GM21360 (cell line): ENCODE data around the gene SULT1A1.
"Not testable (repeated sequence)": the region's sequence is repeated elsewhere in the genome, so short reads cannot be mapped to it uniquely, and the experiment has no call there.

Experiments
- ATAC-seq: cut with Tn5 transposase; IDR thresholded peaks from one replicate; pipeline ENCODE4 v1.9.1; 2021; ENCODE audit warnings: mild to moderate bottlenecking, moderate library complexity; ENCODE audit not compliant: unreplicated experiment

Gene SULT1A1

DNA sequence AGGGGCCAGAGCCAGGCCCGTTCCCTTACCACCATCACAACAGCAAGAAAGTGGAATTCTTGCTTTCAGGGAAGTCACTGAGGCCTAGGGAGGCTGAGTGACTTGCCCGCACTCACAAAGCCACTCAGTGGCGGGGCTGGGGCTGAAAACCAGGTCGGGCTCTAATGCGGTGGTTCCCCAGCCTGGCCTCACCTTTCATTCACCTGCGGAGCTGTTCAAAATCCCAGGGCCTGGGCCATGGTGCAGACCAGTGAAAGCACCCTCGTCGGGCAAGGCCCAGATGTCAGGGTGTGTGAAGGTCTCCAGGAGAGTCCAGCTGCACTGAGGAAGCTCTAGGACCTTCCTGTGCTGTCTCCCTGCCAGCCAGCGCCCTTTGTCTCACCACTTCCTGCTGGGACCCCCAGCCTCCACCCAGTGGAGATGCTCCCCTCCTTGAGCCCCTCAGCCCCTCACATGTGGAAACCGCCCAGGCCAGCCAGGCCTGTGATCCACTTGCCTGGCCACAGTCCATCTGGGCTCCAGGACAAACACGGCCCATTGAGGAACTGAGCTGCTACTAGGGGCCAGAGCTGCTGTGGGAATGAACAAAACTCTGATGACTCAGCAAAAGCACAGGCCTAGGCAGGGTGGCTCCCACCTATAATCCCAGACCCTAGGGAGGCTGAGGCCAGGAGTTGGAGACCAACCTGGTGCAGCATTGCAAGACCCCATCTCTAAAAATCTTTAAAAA is 812 bp downstream of the SULT1A1 start:
- not testable (repeated sequence) for ATAC-seq

DNA sequence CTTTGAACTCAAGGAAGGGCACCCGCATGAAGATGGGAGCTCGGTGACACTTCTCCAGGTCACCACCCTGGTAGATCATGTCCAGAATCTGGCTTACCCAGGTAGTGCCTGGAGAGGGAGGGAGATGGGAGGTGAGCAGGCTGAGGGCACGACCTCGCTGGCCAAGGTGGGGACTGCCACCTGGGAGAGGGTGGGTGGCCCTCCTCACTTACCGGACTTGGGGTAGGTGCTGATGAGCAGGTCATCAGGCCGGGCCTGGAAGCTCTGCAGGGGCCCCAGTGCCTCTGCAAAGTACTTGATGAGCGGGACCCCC is 1.4 kb downstream of the SULT1A1 start:
- not testable (repeated sequence) for ATAC-seq

DNA sequence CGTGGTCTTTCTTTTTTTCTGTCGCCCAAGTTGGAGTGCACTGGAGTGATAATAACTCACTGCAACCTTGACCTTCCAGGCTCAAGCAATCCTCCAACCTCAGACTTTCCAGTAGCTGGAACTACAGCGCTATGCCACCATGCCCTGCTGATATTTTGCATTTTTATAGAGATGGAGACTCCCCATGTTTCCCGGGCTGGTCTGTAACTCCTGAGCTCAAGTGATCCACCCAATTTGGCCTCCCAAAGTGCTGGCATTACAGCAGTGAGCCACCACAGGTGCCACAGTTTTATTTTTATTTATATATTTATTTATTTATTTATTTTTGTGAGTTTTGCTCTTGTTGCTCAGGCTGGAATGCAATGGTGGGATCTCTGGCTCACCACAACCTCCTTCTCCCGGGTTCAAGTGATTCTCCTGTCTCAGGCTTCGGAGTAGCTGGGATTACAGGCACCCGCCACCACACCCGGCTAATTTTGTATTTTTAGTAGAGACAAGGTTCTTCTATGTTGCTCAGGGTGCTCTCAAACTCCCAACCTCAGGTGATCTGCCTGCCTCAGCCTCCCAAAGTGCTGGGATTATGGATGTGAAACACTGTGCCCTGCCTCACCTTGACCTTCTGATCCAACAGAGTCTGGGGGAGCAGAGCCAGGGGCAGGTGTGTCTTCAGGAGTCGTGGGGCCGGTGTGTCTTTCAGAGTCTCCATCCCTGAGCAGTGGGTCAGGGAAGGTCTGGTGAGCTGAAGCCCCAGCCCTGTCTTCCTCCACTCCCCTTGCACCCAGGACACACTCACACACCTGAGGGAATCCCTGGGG is 2.0 kb downstream of the SULT1A1 start:
- not testable (repeated sequence) for ATAC-seq

DNA sequence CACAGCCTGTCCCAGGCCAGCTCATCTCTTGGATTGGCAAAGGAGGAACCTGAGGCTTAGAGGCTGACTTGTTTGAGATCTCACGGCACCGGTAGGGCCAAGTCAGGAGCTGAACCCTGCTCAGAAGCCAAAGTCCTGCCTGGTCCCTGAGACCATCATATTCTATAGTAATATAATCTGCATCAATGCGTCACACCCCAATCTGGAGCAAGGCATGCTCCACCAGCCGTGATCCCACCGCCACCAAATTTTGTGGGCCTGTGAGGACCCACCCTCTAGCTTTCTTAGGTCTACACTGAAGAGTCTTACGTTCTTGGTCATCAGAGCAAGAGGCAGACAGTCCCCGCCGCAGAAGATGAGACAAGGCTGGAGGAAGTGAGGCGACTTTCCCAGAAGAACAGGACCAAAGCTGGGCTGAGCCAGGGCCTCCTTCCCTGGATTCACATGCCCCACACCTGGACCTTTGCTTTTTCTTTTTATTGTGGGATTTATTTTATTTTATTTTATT is 2.7 kb downstream of the SULT1A1 start:
- ATAC-seq = no peak

DNA sequence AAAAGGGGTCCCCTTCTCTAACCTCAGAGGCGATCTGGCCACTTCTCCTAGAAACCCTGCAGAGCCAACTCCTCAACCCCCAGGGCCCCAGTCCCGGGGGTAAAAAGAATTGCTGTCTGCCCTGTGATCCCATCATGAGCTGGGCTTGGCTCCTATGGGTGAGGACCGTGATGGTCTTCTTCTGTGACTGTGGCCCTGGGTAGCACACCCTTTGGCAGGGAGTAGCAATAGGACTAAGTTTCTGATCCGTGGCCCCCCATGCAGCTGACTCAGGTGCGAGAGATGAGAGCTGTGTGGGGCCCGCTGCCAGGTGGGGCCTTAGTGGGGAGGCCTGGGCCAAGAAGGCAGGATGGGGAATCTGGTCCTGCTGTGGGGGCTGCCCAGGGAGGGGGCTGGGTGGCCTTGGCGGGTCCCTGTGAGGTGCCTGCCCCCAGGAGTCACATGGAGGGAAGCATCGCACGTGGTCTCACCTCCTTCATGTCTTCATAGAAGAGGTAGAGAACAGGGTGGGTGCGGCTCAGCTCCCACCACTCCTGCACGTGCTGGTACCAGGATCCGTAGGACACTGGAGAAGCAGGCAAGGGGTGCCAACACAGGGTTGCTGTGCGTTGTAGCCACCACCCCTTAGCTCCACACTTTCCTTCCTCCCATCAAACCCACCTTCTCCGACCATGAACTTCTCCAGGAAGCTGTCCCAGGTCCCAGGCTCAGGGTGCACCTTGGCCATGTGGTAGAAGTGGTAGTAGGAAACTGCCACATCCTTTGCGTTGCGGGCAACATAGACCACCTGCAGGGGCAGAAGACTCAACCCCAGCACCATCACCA is 3.3 kb downstream of the SULT1A1 start:
- no peak for ATAC-seq

DNA sequence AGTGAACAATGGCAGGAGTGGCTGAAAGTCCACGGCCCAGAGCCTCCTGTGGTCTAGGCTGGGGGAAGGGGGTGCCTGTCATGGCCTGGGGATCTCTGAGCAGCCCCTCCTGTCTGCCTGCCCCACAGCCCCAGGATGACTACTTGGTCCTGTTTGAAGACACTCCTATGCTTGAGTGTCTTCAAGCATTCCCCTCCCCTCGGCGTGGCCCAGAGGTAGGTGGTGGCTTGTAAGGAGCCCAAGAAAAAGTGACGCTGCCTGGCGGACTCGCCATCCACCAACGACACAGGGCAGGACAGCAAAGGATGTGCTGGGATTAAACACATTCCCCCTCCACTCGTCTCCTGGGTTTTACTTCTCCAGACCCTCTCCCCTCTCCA is 5.7 kb downstream of the SULT1A1 start:
- ATAC-seq = no peak

DNA sequence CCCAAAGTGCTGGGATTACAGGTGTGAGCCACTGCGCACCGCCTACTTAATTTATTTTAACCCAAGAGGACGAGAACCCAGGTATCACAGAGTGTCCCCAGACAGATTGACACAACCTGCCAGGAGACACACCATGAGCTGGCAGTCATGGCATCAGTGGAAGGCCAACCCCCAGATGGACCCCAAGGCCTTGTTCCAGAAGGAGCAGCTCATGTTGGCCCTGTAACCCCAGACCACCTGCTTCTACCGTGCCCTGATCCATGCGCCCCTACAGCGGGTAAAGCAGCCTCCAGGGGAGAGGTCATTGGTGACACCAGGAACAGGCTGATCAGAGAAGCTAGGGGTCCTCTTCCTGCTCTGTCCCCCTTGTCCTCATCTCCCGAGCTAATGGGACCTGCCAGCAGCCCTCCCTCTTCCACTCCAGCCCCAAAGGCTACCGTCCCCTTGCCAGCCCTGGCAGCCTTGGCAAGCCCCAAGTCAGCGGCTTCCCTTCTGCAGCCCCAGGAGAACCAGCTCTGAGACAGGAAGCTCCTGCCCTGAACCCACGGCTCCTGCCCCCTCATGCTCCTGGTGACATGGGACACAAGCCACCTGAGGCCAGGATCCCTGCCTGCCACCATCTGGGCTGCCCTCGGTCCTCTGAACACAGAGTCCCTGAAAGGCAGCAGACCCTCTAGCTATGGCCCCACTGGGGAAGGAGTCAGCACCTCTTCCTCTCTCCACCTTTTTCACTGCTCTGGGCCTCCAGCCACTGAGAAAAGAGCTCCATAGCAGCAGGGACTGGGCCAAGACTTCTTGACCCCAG is 6.3 kb downstream of the SULT1A1 start:
- no peak for ATAC-seq

DNA sequence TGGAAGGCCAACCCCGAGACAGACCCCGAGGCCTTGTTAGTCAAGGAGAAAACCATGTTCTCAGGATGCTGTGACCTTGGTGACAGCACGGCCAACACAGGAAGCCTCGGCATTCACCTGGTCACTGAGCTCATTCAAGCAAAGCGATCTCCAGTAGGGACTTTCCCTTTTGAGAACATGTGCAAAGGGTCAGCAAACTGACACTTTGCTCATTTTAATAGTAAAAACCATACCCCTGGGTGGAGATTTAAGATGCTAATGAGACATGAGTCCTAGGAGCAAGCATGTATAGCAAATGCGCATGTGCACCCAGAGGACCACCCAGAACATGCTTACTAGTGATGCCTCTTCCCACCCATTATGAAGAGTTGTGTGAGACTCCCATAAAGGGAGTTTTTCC is 7.3 kb downstream of the SULT1A1 start:
- no peak for ATAC-seq

DNA sequence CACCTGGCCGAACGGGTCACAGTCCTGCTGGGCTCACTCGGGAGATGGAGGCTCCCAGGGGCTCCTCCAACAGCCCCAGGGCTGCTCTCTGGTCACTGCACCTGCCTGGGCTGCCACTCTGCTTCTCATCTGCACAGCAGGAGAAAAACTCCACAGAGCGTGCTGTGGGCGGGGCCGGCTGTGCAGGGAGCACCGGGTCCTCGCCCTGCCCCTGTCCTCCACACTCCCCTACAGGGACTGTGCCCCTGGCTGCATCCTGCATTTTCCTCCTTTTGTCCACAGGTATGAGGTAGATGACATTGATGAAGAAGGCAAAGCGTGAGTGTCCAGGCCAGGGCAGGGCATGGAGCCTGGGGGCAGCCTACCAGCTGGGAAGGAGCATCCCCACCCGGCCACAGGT is 7.8 kb downstream of the SULT1A1 start:
- not testable (repeated sequence) for ATAC-seq

DNA sequence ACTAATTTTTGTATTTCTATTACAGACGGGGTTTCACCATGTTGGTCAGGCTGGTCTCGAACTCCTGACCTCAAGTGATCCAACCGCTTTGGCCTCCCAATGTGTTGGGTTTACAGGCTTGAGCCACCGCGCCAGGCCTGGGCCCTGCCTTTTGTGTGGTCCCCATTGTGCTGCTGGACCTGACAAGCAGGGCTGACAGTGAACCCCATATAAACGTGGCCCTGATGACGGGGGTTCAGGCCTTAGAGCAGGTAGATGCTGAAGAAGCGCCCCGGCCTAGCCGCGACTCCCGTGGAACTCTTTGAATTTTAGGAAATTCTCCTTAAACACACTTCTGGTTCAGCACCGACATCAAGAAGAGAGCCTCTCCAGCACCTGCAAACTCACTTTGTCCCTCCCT is 8.3 kb downstream of the SULT1A1 start:
- not testable (repeated sequence) for ATAC-seq

DNA sequence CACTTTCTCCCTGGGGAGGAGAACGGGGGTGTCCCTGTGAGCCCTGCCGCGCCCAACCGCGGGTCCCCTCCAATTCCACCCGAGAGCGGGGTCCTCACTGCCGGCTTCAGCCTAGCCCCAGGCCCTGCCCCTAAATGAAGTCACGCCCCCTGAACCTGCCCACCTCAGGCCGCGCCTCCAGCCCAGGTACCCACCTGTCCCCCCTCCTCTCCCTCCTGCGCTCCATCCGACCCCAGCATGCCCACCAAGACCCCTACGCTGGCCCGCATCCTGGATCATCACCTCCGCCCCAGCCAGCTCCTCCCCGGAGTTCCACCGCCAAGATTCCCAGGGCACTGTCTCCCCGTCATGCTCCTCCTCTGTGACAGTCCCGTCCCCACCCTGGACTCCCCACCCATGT is 8.9 kb downstream of the SULT1A1 start:
- ATAC-seq = not testable (repeated sequence)

DNA sequence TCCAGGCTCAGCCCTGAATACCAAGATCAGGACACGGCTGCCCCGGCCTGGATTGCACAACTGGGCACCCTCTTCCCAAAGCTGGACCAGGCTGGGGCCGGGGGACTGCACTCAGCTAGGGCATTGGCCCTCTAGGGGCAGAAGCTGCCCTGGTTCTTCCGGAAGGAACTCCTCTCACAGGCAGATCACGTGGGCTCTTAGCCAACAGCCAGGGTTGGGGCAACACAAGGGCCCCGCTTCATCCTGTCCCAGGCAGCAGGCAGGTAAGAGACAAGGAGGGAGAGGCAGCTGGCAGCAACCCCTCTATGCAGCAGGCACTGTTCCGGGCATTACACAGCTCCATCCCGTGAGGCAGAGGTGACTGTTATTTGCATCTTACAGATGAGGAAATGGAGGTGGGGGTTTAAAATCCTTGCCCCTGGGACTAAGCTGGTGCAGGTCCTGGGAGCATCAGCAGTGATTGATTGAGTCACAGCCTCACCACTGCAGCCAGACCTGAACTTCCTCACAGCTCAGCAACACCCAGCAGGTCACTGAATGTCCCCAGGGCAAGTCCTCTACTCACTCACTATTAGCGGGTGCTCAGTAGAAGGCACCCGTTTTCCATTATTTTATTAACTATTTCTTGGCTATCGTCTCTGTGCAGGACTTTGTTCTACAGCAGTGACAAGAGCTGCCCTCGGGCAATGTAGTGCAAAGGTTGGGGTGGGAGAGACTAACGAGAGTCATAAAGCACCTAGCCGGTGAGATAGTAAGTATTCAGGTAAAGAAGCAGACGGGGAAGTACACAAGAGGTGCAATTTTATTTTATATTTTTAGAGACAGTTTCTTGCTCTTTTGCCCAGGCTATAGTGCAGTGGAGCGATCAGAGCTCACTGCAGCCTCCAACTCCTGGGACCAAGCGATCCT is 10.2 kb downstream of the SULT1A1 start:
- ATAC-seq = peak; percentile 47

DNA sequence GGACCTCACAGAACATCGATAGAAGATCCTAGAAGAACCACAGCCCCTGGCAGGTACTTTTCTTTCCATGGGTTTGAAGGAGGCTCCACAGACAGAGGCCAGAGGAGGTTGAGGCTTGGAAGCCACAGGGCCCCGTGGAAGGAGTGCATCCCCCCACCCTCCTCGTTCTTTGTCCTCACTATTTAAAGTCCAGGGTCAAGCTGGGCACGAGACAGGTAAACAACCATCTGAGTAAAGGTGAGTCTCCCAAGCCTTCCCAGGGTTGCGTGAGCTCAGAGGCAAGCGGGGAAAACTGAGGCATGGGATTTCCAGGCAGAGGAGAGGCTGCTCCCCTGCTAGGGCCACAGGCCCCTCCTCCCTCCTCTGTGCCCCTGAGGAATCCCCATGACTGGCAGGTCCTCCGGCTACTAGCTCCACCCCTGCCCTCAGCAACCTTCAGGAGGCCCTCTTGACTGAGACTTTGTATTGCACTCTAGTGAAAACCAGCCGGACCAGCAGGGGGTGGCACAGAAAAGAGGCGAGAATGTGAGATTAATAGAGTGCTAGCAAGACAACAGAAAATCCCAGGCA is 12.1 kb downstream of the SULT1A1 start:
- no peak for ATAC-seq

DNA sequence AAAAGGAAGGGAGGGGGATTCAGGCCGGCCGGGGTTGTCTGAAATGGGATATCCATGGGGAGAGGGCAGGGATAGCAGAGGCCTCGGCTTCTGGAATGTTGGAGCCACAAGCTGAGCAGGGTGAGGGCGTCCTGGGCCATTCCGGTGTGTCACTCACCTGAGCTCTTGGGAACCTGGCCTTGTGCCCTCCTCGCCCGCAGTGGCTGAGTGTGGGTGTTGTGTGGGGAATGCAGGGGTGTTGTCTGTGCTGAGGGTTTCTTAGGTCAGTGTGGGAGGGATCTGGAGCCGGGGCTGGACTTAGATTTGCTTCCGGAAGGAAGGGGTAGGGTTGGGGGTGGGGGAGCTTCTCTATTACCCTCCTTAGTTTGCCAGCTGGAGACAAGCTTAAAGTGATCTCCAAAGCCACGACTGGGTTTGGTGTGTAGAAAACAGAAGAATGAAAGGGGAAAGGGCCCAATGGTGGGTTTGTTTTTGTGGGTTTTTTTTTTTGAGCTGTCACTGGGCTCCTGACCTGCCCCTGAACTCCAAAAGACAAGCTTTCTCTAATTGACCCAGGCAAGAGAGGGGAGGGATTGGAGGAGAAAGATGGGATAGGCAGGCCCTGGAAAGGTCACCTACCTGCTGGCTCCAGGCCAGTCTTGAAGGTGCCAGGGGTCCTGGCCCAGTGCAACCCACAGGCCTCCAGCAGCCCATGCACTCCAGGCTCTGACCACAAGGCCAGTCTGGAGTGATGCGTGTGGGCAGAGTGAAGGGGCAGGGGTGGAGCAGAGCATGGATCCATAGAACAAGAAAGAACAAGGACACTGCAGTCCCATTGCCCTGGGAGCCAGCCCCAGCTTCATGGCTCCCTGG is 12.8 kb downstream of the SULT1A1 start, which contains the start of gene SULT1A2:
Gene SULT1A2, minus strand, starts transcription at position 211 of the 852 bp plus-strand sequence. CDS start 1,120 bp downstream, outside the sequence.
- no peak for ATAC-seq

DNA sequence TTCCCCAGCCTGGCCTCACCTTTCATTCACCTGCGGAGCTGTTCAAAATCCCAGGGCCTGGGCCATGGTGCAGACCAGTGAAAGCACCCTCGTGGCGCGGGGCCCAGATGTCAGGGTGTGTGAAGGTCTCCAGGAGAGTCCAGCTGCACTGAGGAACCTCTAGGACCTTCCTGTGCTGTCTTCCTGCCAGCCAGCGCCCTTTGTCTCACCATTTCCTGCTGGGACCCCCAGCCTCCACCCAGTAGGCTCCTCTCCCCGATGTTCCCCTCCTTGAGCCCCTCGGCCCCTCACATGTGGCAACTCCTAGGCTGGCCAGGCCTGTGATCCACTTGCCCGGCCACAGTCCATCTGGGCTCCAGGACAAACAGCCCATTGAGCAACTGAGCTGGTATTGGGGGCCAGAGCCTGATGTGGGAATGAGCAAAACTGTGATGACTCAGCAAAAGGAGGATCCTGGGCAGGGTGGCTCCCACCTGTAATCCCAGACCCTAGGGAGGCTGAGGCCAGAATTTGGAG is 13.7 kb downstream of the SULT1A1 start:
- no peak for ATAC-seq

DNA sequence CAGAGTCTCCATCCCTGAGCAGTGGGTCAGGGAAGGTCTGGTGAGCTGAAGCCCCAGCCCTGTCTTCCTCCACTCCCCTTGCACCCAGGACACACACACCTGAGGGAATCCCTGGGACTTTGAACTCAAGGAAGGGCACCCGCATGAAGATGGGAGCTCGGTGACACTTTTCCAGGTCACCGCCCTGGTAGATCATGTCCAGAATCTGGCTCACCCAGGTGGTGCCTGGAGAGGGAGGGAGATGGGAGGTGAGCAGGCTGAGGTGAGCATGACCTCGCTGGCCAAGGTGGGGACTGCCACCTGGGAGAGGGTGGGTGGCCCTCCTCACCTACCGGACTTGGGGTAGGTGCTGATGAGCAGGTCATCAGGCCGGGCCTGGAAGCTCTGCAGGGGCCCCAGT is 14.4 kb downstream of the SULT1A1 start:
- ATAC-seq = not testable (repeated sequence)

DNA sequence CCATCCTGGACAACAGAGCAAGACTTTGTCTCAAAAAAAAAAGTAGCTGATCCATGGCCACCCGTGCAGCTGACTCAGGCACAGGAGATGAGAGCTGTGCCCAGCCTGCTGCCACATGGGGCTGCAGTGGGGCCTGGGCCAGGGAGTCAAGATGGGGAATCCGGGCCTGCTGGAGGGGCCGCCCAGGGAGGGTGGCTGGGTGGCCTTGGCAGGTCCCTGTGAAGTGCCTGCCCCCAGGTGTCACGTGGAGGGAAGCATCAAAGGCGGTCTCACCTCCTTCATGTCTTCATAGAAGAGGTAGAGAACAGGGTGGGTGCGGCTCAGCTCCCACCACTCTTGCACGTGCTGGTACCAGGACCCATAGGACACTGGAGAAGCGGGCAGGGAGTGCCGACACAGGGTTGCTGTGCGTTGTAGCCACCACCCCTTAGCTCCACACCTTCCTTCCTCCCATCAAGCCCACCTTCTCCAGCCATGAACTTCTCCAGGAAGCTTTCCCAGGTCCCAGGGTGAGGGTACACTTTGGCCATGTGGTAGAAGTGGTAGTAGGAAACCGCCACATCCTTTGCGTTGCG is 16.8 kb downstream of the SULT1A1 start:
- no peak for ATAC-seq

DNA sequence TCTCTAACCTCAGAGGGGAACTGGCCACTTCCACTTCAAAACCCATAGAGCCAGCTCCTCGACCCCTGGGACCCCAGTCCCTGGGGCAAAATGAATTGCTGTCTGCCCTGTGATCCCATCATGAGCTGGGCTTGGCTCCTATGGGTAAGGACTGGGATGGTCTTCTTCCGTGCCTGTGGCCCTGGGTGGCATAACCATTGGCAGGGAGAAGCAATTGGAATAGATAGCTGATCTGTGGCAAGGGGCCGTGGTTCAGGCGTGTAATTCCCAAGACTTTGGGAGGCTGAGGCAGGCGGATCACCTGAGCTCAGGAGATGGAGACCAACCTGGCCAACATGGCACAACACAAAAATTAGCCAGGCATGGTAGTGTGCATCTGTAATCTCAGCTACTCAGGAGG is 17.3 kb downstream of the SULT1A1 start:
- no peak for ATAC-seq
